WTC11 (cell line): ENCODE results near the gene XKR8. TPM values are rescaled to one million over a fixed set of nuclear protein-coding genes. Genes with fewer than 3 reads are reported as not detected.
A peak's percentile ranks its signal among the peaks of the same experiment; 100 is the strongest.

Experiments used
- ATAC-seq: fragments of 200-7000 bp; cut with Tn5 transposase; 2 replicates; pipeline ENCODE4 v1.10.0; 2021; ENCODE audit warnings: mild to moderate bottlenecking, moderate library complexity
- CTCF ChIA-PET: fragments of 300-600 bp; sonication (Branson Sonifier 250); formaldehyde crosslinking; loops from one replicate; lab custom pipeline; 2021; ENCODE audit warnings: antibody characterized with exemption; lab: Charles Lee
- POLR2A ChIA-PET: fragments of 350-600 bp; sonication (Branson Sonifier 250); formaldehyde crosslinking; loops from one replicate; lab custom pipeline; 2021; ENCODE audit warnings: antibody characterized with exemption; lab: Charles Lee
- DNase-seq: peaks from one replicate; pipeline ENCODE4 v3.0.0; 2021; ENCODE audit warnings: low spot score
- H3K27ac Mint-ChIP-seq: 2 replicates; pipeline ENCODE4 v1.8.0; 2021; ENCODE audit warnings: mixed read lengths
- H3K27me3 Mint-ChIP-seq: 2 replicates; pipeline ENCODE4 v1.8.0; 2021; ENCODE audit warnings: low read depth, mild to moderate bottlenecking, moderate library complexity, mixed read lengths
- H3K36me3 Mint-ChIP-seq: 2 replicates; pipeline ENCODE4 v1.8.0; 2021; ENCODE audit warnings: mixed read lengths
- H3K4me1 Mint-ChIP-seq: 2 replicates; pipeline ENCODE4 v1.8.0; 2022; ENCODE audit warnings: mixed read lengths
- H3K4me3 Mint-ChIP-seq: 2 replicates; pipeline ENCODE4 v1.8.0; 2021; ENCODE audit warnings: mild to moderate bottlenecking, moderate library complexity, mixed read lengths
- H3K9me3 Mint-ChIP-seq: 2 replicates; pipeline ENCODE4 v1.8.0; 2021; ENCODE audit warnings: mixed read lengths
- CTCF ChIP-seq: fragments of 200-600 bp; IDR thresholded peaks from 2 replicates; pipeline ENCODE4 v1.8.0; 2022; ENCODE audit warnings: antibody characterized with exemption
- FOXP1 ChIP-seq: sonication (generic); formaldehyde crosslinking; IDR thresholded peaks from 2 replicates; pipeline ENCODE4 v1.8.0; 2022; ENCODE audit warnings: missing genetic modification reagents, mild to moderate bottlenecking, moderate library complexity, borderline replicate concordance
- STAT6 ChIP-seq: sonication (generic); formaldehyde crosslinking; conservative IDR thresholded peaks from 2 replicates; pipeline ENCODE4 v1.8.1; 2023; ENCODE audit warnings: mild to moderate bottlenecking, low read depth, missing genetic modification reagents, moderate library complexity
- ZNF121 ChIP-seq: sonication (generic); formaldehyde crosslinking; IDR thresholded peaks from 2 replicates; pipeline ENCODE4 v1.8.0; 2023; ENCODE audit warnings: missing genetic modification reagents
- ZNF671 ChIP-seq: fragments of 250-450 bp; sonication (Bioruptor Pico); IDR thresholded peaks from 2 replicates; pipeline ENCODE4 v1.8.0; 2021; ENCODE audit warnings: mild to moderate bottlenecking
- total RNA-seq: library from RNA; stranded (reverse); gene quantifications from 3 replicates; pipeline ENCODE4 v1.2.3, GENCODE V29; 2021
- TF ChIP-seq, protein P1 (sequence below): sonication (generic); formaldehyde crosslinking; IDR thresholded peaks from 2 replicates; pipeline ENCODE4 v1.8.0; 2022; ENCODE audit warnings: mild to moderate bottlenecking, missing genetic modification reagents
- TF ChIP-seq, protein P2 (sequence below): fragments of 250-450 bp; sonication (Bioruptor Pico); IDR thresholded peaks from 2 replicates; pipeline ENCODE4 v1.8.0; 2021; ENCODE audit warnings: mild to moderate bottlenecking
- TF ChIP-seq, protein P3 (sequence below): sonication (generic); formaldehyde crosslinking; IDR thresholded peaks from 2 replicates; pipeline ENCODE4 v1.8.1; 2023; ENCODE audit warnings: mild to moderate bottlenecking, missing genetic modification reagents

The XKR8 gene
- total RNA-seq, 1 experiment from 2014 or later: 15.5 TPM

- H3K4me1 Mint-ChIP-seq: peaks cover 24% of the 10 kb centered on the region
- ATAC-seq (no peak), DNase-seq (no peak)
- POLR2A ChIA-PET: interaction anchor here (1.4 kb wide), 1 partner anchor 20 kb away, joined by 3 read pairs; no protein-coding TSS in a partner anchor
- H3K27ac Mint-ChIP-seq: no peak overlapping the region
- 0 out of 2 replicates have a peak, but pooled peaks cover 6% of the 10 kb centered on the region for H3K36me3 Mint-ChIP-seq
- CTCF ChIA-PET: no interaction called here
- no peaks in the 10 kb centered on the region for H3K9me3 Mint-ChIP-seq
- TF ChIP-seq ZNF121 (CRISPR knock-in tag): no peak
- TF ChIP-seq, protein P1, sequence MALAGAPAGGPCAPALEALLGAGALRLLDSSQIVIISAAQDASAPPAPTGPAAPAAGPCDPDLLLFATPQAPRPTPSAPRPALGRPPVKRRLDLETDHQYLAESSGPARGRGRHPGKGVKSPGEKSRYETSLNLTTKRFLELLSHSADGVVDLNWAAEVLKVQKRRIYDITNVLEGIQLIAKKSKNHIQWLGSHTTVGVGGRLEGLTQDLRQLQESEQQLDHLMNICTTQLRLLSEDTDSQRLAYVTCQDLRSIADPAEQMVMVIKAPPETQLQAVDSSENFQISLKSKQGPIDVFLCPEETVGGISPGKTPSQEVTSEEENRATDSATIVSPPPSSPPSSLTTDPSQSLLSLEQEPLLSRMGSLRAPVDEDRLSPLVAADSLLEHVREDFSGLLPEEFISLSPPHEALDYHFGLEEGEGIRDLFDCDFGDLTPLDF (CRISPR knock-in tag): no peak
- TF ChIP-seq ZNF671: no peak
- no peak for TF ChIP-seq CTCF
- TF ChIP-seq, protein P2, sequence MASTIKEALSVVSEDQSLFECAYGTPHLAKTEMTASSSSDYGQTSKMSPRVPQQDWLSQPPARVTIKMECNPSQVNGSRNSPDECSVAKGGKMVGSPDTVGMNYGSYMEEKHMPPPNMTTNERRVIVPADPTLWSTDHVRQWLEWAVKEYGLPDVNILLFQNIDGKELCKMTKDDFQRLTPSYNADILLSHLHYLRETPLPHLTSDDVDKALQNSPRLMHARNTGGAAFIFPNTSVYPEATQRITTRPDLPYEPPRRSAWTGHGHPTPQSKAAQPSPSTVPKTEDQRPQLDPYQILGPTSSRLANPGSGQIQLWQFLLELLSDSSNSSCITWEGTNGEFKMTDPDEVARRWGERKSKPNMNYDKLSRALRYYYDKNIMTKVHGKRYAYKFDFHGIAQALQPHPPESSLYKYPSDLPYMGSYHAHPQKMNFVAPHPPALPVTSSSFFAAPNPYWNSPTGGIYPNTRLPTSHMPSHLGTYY: no peak
- no peaks in the 10 kb centered on the region for H3K27me3 Mint-ChIP-seq
- H3K4me3 Mint-ChIP-seq: no peak overlapping the region
Observed at GRCh38 chr1:27957655-27958054, 2.1 kb upstream of the XKR8 start.

GRCh38 chr1:27958513-27958912 is 1.3 kb upstream of the XKR8 start:
- CTCF ChIA-PET: interaction anchor here (0.6 to 2.1 kb wide), 3 partner anchors 18 to 407 kb away, joined by 3 to 17 read pairs (median 4); no protein-coding TSS in a partner anchor
- H3K36me3 Mint-ChIP-seq: 0 out of 2 replicates have a peak, but pooled peaks cover 6% of the 10 kb centered on the region
- TF ChIP-seq, protein P3, sequence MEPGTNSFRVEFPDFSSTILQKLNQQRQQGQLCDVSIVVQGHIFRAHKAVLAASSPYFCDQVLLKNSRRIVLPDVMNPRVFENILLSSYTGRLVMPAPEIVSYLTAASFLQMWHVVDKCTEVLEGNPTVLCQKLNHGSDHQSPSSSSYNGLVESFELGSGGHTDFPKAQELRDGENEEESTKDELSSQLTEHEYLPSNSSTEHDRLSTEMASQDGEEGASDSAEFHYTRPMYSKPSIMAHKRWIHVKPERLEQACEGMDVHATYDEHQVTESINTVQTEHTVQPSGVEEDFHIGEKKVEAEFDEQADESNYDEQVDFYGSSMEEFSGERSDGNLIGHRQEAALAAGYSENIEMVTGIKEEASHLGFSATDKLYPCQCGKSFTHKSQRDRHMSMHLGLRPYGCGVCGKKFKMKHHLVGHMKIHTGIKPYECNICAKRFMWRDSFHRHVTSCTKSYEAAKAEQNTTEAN (CRISPR knock-in tag): 0 out of 2 replicates have a peak, but pooled peaks have one; percentile 29
- TF ChIP-seq FOXP1 (CRISPR knock-in tag) (0 out of 2 replicates have a peak, but pooled peaks have one; percentile 33), STAT6 (no peak)
- TF ChIP-seq, all 79 proteins: peak for 2
- ATAC-seq: no peak
- Mint-ChIP-seq H3K4me3 (peak overlapping the region; percentile 79; the same call in 1 of the 2 replicates), H3K9me3 (no peaks in the 10 kb centered on the region), H3K27ac (peak overlapping the region; percentile 98; the same call in 1 of the 2 replicates), H3K27me3 (no peaks in the 10 kb centered on the region), H3K4me1 (peaks cover 24% of the 10 kb centered on the region)
- no peak for DNase-seq
- POLR2A ChIA-PET: interaction anchor here (1.4 kb wide), 1 partner anchor 21 kb away, joined by 3 read pairs; no protein-coding TSS in a partner anchor

DNA sequence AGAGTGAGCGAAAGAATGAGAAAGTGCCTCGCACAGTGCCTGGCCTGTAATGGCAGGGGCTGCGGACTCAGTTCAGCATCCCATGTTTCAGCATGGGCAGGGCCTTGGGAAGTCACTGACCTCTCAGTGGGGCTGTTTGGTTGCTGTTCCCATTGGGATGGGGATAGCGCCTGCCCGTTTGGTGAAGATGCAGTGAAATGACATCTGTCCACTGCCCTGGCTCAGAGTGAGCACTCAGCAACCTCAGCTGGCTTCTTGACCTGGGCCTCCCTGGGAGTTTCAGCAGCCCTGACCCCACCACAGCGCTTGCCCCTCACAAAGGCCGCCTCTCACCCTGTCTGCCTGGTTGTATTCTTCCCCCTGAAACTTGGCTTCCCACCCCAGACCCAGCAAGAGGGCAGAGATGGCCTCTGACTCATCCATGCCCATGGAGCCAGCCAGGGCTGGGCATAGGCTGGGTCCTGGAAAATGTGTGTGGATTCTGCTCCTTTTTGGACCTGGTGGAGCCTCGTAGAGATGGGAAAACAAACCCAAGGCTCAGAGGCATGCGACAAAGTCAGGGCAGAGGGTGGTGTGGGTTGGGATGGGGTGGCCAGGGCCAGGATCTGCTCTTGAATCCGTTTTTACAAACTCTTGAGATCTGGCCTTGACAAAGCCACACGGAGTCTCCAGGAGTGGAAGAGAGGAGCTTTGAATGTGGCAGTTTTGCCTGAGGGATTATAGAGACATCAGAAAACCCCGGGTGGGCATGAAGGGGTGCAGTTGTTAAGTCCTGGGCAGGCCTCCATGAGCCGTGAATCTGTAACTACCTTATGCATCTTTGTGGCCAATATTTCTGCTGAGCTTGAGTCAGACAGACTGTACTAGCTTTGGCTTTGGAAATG is 1.2 kb downstream of the XKR8 start:
- peaks cover 24% of the 10 kb centered on the region for H3K4me1 Mint-ChIP-seq
- H3K27ac Mint-ChIP-seq: no peak overlapping the region
- no peaks in the 10 kb centered on the region for H3K9me3 Mint-ChIP-seq
- DNase-seq: no peak
- peak overlapping the region; percentile 79 for H3K4me3 Mint-ChIP-seq
- TF ChIP-seq FOXP1 (CRISPR knock-in tag): no peak
- ATAC-seq: no peak
- CTCF ChIA-PET: interaction anchor here (1.1 to 2.7 kb wide), 6 partner anchors 13 to 103 kb away, joined by 3 to 17 read pairs (median 5); no protein-coding TSS in a partner anchor
- no peaks in the 10 kb centered on the region for H3K27me3 Mint-ChIP-seq
- POLR2A ChIA-PET: interaction anchor here (1.5 kb wide), 1 partner anchor 130 kb away, joined by 6 read pairs; the partner anchor contains the start of gene PPP1R8
- H3K36me3 Mint-ChIP-seq: 0 out of 2 replicates have a peak, but pooled peaks cover 2% of the 10 kb centered on the region
